Stimulated activated CD4-positive, alpha-beta T cell treated with anti-CD3 and anti-CD28 coated beads, TNF-alpha, amount 100 ng/mL, for 1 hour (primary cell): ENCODE measurements around the gene MKRN1.
A peak's percentile ranks its signal among the peaks of the same experiment; 100 is the strongest.
"Not testable (repeated sequence)": the region's sequence is repeated elsewhere in the genome, so short reads cannot be mapped to it uniquely, and the experiment has no call there.

Source experiments
- DNase-seq, 3 donors: peaks; one replicate each; pipeline ENCODE4 v3.0.0-alpha.2; 2020; ENCODE audit warnings: low read depth in 3 of 3, low spot score in 1 of 3

Gene MKRN1

GRCh38 chr7:140484951-140485499 lies 5.7 kb upstream of the MKRN1 start:
- no peak for DNase-seq

- DNase-seq: no peak
Measured at GRCh38 chr7:140484479-140484878, 5.2 kb upstream of the MKRN1 start.

GRCh38 chr7:140479739-140480084 lies 407 bp upstream of the MKRN1 start:
- DNase-seq: no peak

- peak in 1 of 3 donors; percentile 22 for DNase-seq
Measured at GRCh38 chr7:140478246-140479061, 851 bp downstream of the MKRN1 start.

- DNase-seq: no peak
Measured at GRCh38 chr7:140476698-140477261, 2.5 kb downstream of the MKRN1 start.

- DNase-seq: peak in 1 of 3 donors; percentile 21
Measured at GRCh38 chr7:140475747-140476333, 3.5 kb downstream of the MKRN1 start.

- no peak for DNase-seq
Measured at GRCh38 chr7:140463111-140463510, 16.2 kb downstream of the MKRN1 start.

- DNase-seq: no peak
Measured at GRCh38 chr7:140458916-140459315, 20.4 kb downstream of the MKRN1 start.

- no peak for DNase-seq
Measured at GRCh38 chr7:140458201-140458600, 21.1 kb downstream of the MKRN1 start.

GRCh38 chr7:140456551-140457051 lies 22.7 kb downstream of the MKRN1 start:
- no peak for DNase-seq

- no peak for DNase-seq
Measured at GRCh38 chr7:140455743-140456142, 23.6 kb downstream of the MKRN1 start.

GRCh38 chr7:140454657-140455015 lies 24.7 kb downstream of the MKRN1 start:
- no peak for DNase-seq

GRCh38 chr7:140453785-140454656 lies 25.3 kb downstream of the MKRN1 start:
- not testable (repeated sequence) for DNase-seq

GRCh38 chr7:140453273-140453672 lies 26.0 kb downstream of the MKRN1 start:
- no peak for DNase-seq

GRCh38 chr7:140451716-140452115 lies 27.6 kb downstream of the MKRN1 start:
- no peak for DNase-seq

- DNase-seq: no peak
Measured at GRCh38 chr7:140448781-140449480, 30.4 kb downstream of the MKRN1 start.

- DNase-seq: no peak
Measured at GRCh38 chr7:140447841-140448240, 31.5 kb downstream of the MKRN1 start.

- no peak for DNase-seq
Measured at GRCh38 chr7:140446467-140446866, 32.8 kb downstream of the MKRN1 start.

- DNase-seq: no peak
Measured at GRCh38 chr7:140441519-140441918, 37.8 kb downstream of the MKRN1 start.

- DNase-seq: no peak
Measured at GRCh38 chr7:140440593-140440992, 38.7 kb downstream of the MKRN1 start.
